BLaER1 (cell line): ENCODE measurements around the gene CETN1.

Experiments used
- H3K27ac ChIP-seq: shearing (Covaris generic); formaldehyde crosslinking; 2 replicates; pipeline ENCODE4 v1.8.1; 2022
- H3K27me3 ChIP-seq: shearing (Covaris generic); formaldehyde crosslinking; 2 replicates; pipeline ENCODE4 v1.8.1; 2022
- H3K36me3 ChIP-seq: shearing (Covaris generic); formaldehyde crosslinking; 2 replicates; pipeline ENCODE4 v1.8.1; 2022
- H3K4me1 ChIP-seq: shearing (Covaris generic); formaldehyde crosslinking; 2 replicates; pipeline ENCODE4 v1.8.1; 2022
- H3K4me2 ChIP-seq: shearing (Covaris generic); formaldehyde crosslinking; 2 replicates; pipeline ENCODE4 v1.8.1; 2022
- H3K4me3 ChIP-seq: shearing (Covaris generic); formaldehyde crosslinking; 2 replicates; pipeline ENCODE4 v1.8.1; 2022
- H3K9ac ChIP-seq: shearing (Covaris generic); formaldehyde crosslinking; 2 replicates; pipeline ENCODE4 v1.8.1; 2022
- H3K9me3 ChIP-seq: shearing (Covaris generic); formaldehyde crosslinking; 2 replicates; pipeline ENCODE4 v1.8.1; 2022
- H4K20me1 ChIP-seq: shearing (Covaris generic); formaldehyde crosslinking; 2 replicates; pipeline ENCODE4 v1.8.1; 2022
- Cebpa-rat ChIP-seq: shearing (Covaris generic); IDR thresholded peaks from 2 replicates; pipeline ENCODE4 v1.8.1; 2022

The CETN1 gene

GRCh38 chr18:580154-580553, at the start of gene CETN1:
TSS of gene CETN1 (plus strand) at chr18:580380. CDS start at chr18:580409, 29 bp downstream.
- Histone ChIP-seq H3K4me2 (no peak within 1 kb of the TSS), H3K9ac (no peak within 1 kb of the TSS), H3K4me3 (no peak within 1 kb of the TSS), H4K20me1 (no peaks in the 10 kb centered on the region), H3K27ac (no peak within 1 kb of the TSS), H3K9me3 (peaks cover 15% of the 10 kb centered on the region; the same call in 1 of the 2 replicates), H3K27me3 (no peaks in the 10 kb centered on the region), H3K36me3 (no peaks in the 10 kb centered on the region), H3K4me1 (no peaks in the 10 kb centered on the region)
- TF ChIP-seq Cebpa-rat, result no peak

- Histone ChIP-seq H3K4me2 (no peak overlapping the region), H3K27me3 (no peaks in the 10 kb centered on the region), H3K27ac (no peak overlapping the region), H3K4me3 (no peak overlapping the region), H3K9ac (no peak overlapping the region), H3K4me1 (no peaks in the 10 kb centered on the region), H4K20me1 (no peaks in the 10 kb centered on the region), H3K9me3 (no peaks in the 10 kb centered on the region), H3K36me3 (no peaks in the 10 kb centered on the region)
- no peak for TF ChIP-seq Cebpa-rat
Observed at GRCh38 chr18:532018-532417, 48.2 kb upstream of the CETN1 start.

GRCh38 chr18:532632-533031, 47.5 kb upstream of the CETN1 start:
- Histone ChIP-seq H3K9ac (no peak overlapping the region), H3K4me3 (no peak overlapping the region), H3K9me3 (no peaks in the 10 kb centered on the region), H3K4me2 (no peak overlapping the region), H3K27me3 (no peaks in the 10 kb centered on the region), H4K20me1 (no peaks in the 10 kb centered on the region), H3K4me1 (no peaks in the 10 kb centered on the region), H3K27ac (no peak overlapping the region), H3K36me3 (no peaks in the 10 kb centered on the region)
- TF ChIP-seq Cebpa-rat, result no peak

GRCh38 chr18:533995-534601, 46.1 kb upstream of the CETN1 start:
- H3K27ac ChIP-seq, result no peak overlapping the region
- no peaks in the 10 kb centered on the region for H3K27me3 ChIP-seq
- no peaks in the 10 kb centered on the region for H3K9me3 ChIP-seq
- H3K4me3 ChIP-seq, result no peak overlapping the region
- no peaks in the 10 kb centered on the region for H4K20me1 ChIP-seq
- no peaks in the 10 kb centered on the region for H3K4me1 ChIP-seq
- H3K4me2 ChIP-seq, result no peak overlapping the region
- H3K36me3 ChIP-seq, result no peaks in the 10 kb centered on the region
- no peak overlapping the region for H3K9ac ChIP-seq
- no peak for TF ChIP-seq Cebpa-rat

- Histone ChIP-seq H4K20me1 (no peaks in the 10 kb centered on the region), H3K4me3 (no peak overlapping the region), H3K4me1 (no peaks in the 10 kb centered on the region), H3K9ac (no peak overlapping the region), H3K27me3 (no peaks in the 10 kb centered on the region), H3K27ac (no peak overlapping the region), H3K4me2 (no peak overlapping the region), H3K9me3 (peaks cover 5% of the 10 kb centered on the region), H3K36me3 (no peaks in the 10 kb centered on the region)
- TF ChIP-seq Cebpa-rat, result no peak
Observed at GRCh38 chr18:543447-544078, 36.6 kb upstream of the CETN1 start.

GRCh38 chr18:549967-550366, 30.2 kb upstream of the CETN1 start:
- no peak overlapping the region for H3K9ac ChIP-seq
- no peaks in the 10 kb centered on the region for H3K27me3 ChIP-seq
- no peaks in the 10 kb centered on the region for H3K36me3 ChIP-seq
- no peak for TF ChIP-seq Cebpa-rat
- H3K27ac ChIP-seq, result no peak overlapping the region
- H3K4me2 ChIP-seq, result no peak overlapping the region
- H4K20me1 ChIP-seq, result no peaks in the 10 kb centered on the region
- no peak overlapping the region for H3K4me3 ChIP-seq
- peaks cover 8% of the 10 kb centered on the region for H3K9me3 ChIP-seq
- H3K4me1 ChIP-seq, result no peaks in the 10 kb centered on the region

GRCh38 chr18:551404-552061, 28.6 kb upstream of the CETN1 start:
- peaks cover 8% of the 10 kb centered on the region for H3K9me3 ChIP-seq
- no peaks in the 10 kb centered on the region for H4K20me1 ChIP-seq
- H3K27me3 ChIP-seq, result no peaks in the 10 kb centered on the region
- no peak overlapping the region for H3K9ac ChIP-seq
- H3K4me1 ChIP-seq, result no peaks in the 10 kb centered on the region
- no peak for TF ChIP-seq Cebpa-rat
- H3K4me2 ChIP-seq, result no peak overlapping the region
- H3K4me3 ChIP-seq, result no peak overlapping the region
- no peak overlapping the region for H3K27ac ChIP-seq
- H3K36me3 ChIP-seq, result no peaks in the 10 kb centered on the region

- no peaks in the 10 kb centered on the region for H3K27me3 ChIP-seq
- TF ChIP-seq Cebpa-rat, result no peak
- no peaks in the 10 kb centered on the region for H3K36me3 ChIP-seq
- no peaks in the 10 kb centered on the region for H3K4me1 ChIP-seq
- no peak overlapping the region for H3K9ac ChIP-seq
- H3K4me3 ChIP-seq, result no peak overlapping the region
- no peak overlapping the region for H3K4me2 ChIP-seq
- no peaks in the 10 kb centered on the region for H4K20me1 ChIP-seq
- H3K9me3 ChIP-seq, result peaks cover 3% of the 10 kb centered on the region; the same call in 1 of the 2 replicates
- no peak overlapping the region for H3K27ac ChIP-seq
Observed at GRCh38 chr18:555705-556457, 24.3 kb upstream of the CETN1 start.

- Histone ChIP-seq H4K20me1 (no peaks in the 10 kb centered on the region), H3K27me3 (no peaks in the 10 kb centered on the region), H3K4me3 (no peak overlapping the region), H3K4me1 (peaks cover 3% of the 10 kb centered on the region), H3K36me3 (no peaks in the 10 kb centered on the region), H3K27ac (no peak overlapping the region), H3K9ac (no peak overlapping the region), H3K4me2 (no peak overlapping the region), H3K9me3 (no peaks in the 10 kb centered on the region)
- TF ChIP-seq Cebpa-rat, result no peak
Observed at GRCh38 chr18:564708-565561, 15.2 kb upstream of the CETN1 start.
